Gastroesophageal sphincter (tissue), 3 donors: ENCODE results near the gene MUC22.
"Not testable (repeated sequence)": the region's sequence is repeated elsewhere in the genome, so short reads cannot be mapped to it uniquely, and the experiment has no call there.

Experiments
- CTCF ChIP-seq, 4 experiments: fragments of 200-600 bp in 2 of 4; fragments of 450-650 bp in 2 of 4; sonication (generic) in 1 of 4; IDR thresholded peaks; one replicate each; pipeline ENCODE4 v1.5.1; 2017 to 2019; ENCODE audit warnings: antibody characterized with exemption in 4 of 4, mild to moderate bottlenecking in 2 of 4, moderate library complexity in 2 of 4
- POLR2A ChIP-seq, 2 donors: fragments of 450-650 bp; IDR thresholded peaks; one replicate each; pipeline ENCODE4 v1.6.1; 2017; ENCODE audit warnings: antibody characterized with exemption in 2 of 2, mild to moderate bottlenecking in 2 of 2, moderate library complexity in 1 of 2
- POLR2AphosphoS5 ChIP-seq: sonication (generic); formaldehyde crosslinking; IDR thresholded peaks from one replicate; pipeline ENCODE4 v1.6.1; 2017; ENCODE audit warnings: antibody characterized with exemption

GRCh38 chr6:31017436-31017835 is 7.2 kb downstream of the MUC22 start:
- TF ChIP-seq POLR2AphosphoS5; CTCF (IDR thresholded peaks at IDR 0.05); POLR2A (IDR thresholded peaks at IDR 0.05): not testable (repeated sequence)
